Measurements from ENCODE around the gene SAMD4A.

- TF ChIP-seq L3MBTL2 (conservative IDR thresholded peaks at IDR 0.05) (no peak), HDGF (IDR thresholded peaks at IDR 0.05; ENCODE audit: borderline replicate concordance) (no peak), FOXA1 (IDR thresholded peaks at IDR 0.05) (no peak), SP1 (IDR thresholded peaks at IDR 0.05) (no peak), FOXK2 (IDR thresholded peaks at IDR 0.05) (no peak), BHLHE40 (IDR thresholded peaks at IDR 0.05; ENCODE audit: borderline replicate concordance) (no peak), ARNT (IDR thresholded peaks at IDR 0.05) (no peak), FOXM1 (IDR thresholded peaks at IDR 0.05; ENCODE audit: borderline replicate concordance) (no peak), NFRKB (IDR thresholded peaks at IDR 0.05) (no peak), SUZ12 (IDR thresholded peaks at IDR 0.05) (no peak)
Observed at GRCh38 chr14:54838931-54839512, 272.1 kb downstream of the SAMD4A start.

All from HEK293T (cell line).